Transverse colon (tissue), 4 donors: ENCODE measurements around the gene ERVMER34-1. TPM values are rescaled to one million over a fixed set of nuclear protein-coding genes. Genes with fewer than 3 reads are reported as not detected.

ENCODE experiments used
- DNase-seq: peaks from one replicate; pipeline ENCODE4 v3.0.0-alpha.2; 2019
- H3K27ac ChIP-seq, 4 donors: fragments of 200-600 bp; sonication (generic); 2 replicates each; pipeline ENCODE4 v1.5.1; 2016 to 2018; ENCODE audit warnings: inconsistent platforms in 4 of 4
- H3K27me3 ChIP-seq: fragments of 200-600 bp; sonication (generic); 2 replicates; pipeline ENCODE4 v1.5.1; 2017; ENCODE audit warnings: inconsistent platforms
- H3K36me3 ChIP-seq, 4 donors: fragments of 200-600 bp; sonication (generic); 2 replicates each; pipeline ENCODE4 v1.5.1; 2017 to 2019; ENCODE audit warnings: inconsistent platforms in 4 of 4
- H3K4me1 ChIP-seq, 4 donors: fragments of 200-600 bp; sonication (generic); 2 replicates each; pipeline ENCODE4 v1.5.1; 2017 to 2020; ENCODE audit warnings: inconsistent platforms in 4 of 4
- H3K4me3 ChIP-seq, 4 donors: fragments of 200-600 bp; sonication (generic); 1 replicate in 1 of 4; 2 replicates in 3 of 4; pipeline versions ENCODE4 v1.5.1 to v1.6.1; 2017 to 2019; ENCODE audit warnings: inconsistent platforms in 4 of 4
- H3K9me3 ChIP-seq, 2 donors: fragments of 200-600 bp; sonication (generic); 2 replicates each; pipeline ENCODE4 v1.5.1; 2017 to 2019; ENCODE audit warnings: inconsistent platforms in 2 of 2
- CTCF ChIP-seq, 5 experiments: fragments of 200-600 bp in 3 of 5; fragments of 450-650 bp in 2 of 5; sonication (generic) in 3 of 5; IDR thresholded peaks; 1 replicate in 2 of 5; 2 replicates in 3 of 5; pipeline ENCODE4 v1.5.1; 2016 to 2017; ENCODE audit warnings: antibody characterized with exemption in 5 of 5, inconsistent platforms in 3 of 5, mild to moderate bottlenecking in 2 of 5, moderate library complexity in 1 of 5
- EP300 ChIP-seq: sonication (generic); formaldehyde crosslinking; IDR thresholded peaks from one replicate; pipeline ENCODE4 v1.6.1; 2017; ENCODE audit warnings: antibody characterized with exemption, low read depth
- POLR2A ChIP-seq: fragments of 450-650 bp; IDR thresholded peaks from one replicate; pipeline ENCODE4 v1.6.1; 2016; ENCODE audit warnings: antibody characterized with exemption, mild to moderate bottlenecking, moderate library complexity
- POLR2AphosphoS5 ChIP-seq, 3 donors: sonication (generic); formaldehyde crosslinking; IDR thresholded peaks; one replicate each; pipeline ENCODE4 v1.6.1; 2016; ENCODE audit warnings: antibody characterized with exemption in 3 of 3
- WGBS, 2 donors: methylation state at CpG; one replicate each; pipeline ENCODE4 v1.1.5; 2018; ENCODE audit warnings: low coverage in 1 of 2; 5-methylcytosine and 5-hydroxymethylcytosine counted together
- in situ Hi-C, 4 donors: fragments of 200-750 bp; cut with MboI; loops; one replicate each; pipeline versions ENCODE4 v1.15.0 to v1.15.1; 2017; ENCODE audit warnings: low sequenced_read_pairs in 3 of 4, low pct_ligation_motif_present in 1 of 4, low pct_unique_long_range_greater_than_20kb in 1 of 4
- intact Hi-C: fragments of 100-400 bp; cut with DNase I; formaldehyde crosslinking; loops from one replicate; pipeline ENCODE4 v1.15.1; 2023; ENCODE audit warnings: low total_unique reads
- total RNA-seq, 4 donors: library from RNA; depleted of rRNA; stranded (reverse); fragments of >200 nt; gene quantifications; one replicate each; pipeline ENCODE4 v1.1.0, GENCODE V29; 2016

ERVMER34-1 gene
- total RNA-seq, 4 donors from 2014 or later: 0.20 to 0.32 (median 0.27) TPM; not detected in 1

DNA sequence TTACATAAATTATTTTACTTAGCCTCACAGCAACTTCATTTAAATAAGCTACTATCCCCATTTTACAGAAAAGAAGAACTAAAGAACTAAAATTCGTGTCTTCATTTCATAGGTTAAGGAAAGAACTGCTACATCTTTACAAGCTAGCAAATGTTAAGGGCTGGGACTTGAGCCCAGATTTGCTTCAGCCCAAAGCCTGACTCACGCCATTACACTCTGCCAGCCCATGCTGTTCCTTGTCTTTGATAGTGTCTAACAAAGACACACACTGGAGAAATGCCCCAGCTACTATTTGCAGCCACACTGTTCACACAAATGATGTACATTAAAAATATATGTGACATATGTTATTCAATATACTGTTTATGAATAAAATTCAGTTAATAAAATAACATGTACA lies 29.0 kb upstream of the ERVMER34-1 start:
- TF ChIP-seq POLR2A: no peak
- no peak for TF ChIP-seq CTCF (IDR thresholded peaks at IDR 0.05)
- DNase-seq: no peak

GRCh38 chr4:52760256-52760655 lies 9.0 kb upstream of the ERVMER34-1 start:
- intact Hi-C loops: no loop called here
- TF ChIP-seq POLR2A (no peak), EP300 (no peak), POLR2AphosphoS5 (IDR thresholded peaks at IDR 0.05) (no peak), CTCF (IDR thresholded peaks at IDR 0.05) (no peak)
- Histone ChIP-seq H3K4me3 (no peak overlapping the region), H3K27ac (no peak overlapping the region), H3K36me3 (no peaks in the 10 kb centered on the region), H3K27me3 (no peaks in the 10 kb centered on the region), H3K9me3 (no peaks in the 10 kb centered on the region), H3K4me1 (no peaks in the 10 kb centered on the region)
- WGBS, 2 donors: 85 to 89% methylated on average over 8 of the region's 8 CpGs
- no peak for DNase-seq
- in situ Hi-C loops: no loop called here

More for the DNA sequence above, 29.0 kb upstream of the ERVMER34-1 start:
- Histone ChIP-seq H3K9me3 (no peaks in the 10 kb centered on the region), H3K4me1 (no peaks in the 10 kb centered on the region), H3K4me3 (no peak overlapping the region), H3K27me3 (no peaks in the 10 kb centered on the region), H3K27ac (no peak overlapping the region), H3K36me3 (no peaks in the 10 kb centered on the region)
- in situ Hi-C loops (no loop called here), intact Hi-C loops (no loop called here)
- 55 to 69% methylated on average over 2 of the region's 2 CpGs for WGBS, 2 donors

- no peak overlapping the region for H3K4me3 ChIP-seq
- H3K27me3 ChIP-seq: peaks cover 16% of the 10 kb centered on the region
- intact Hi-C loops: no loop called here
- no peaks in the 10 kb centered on the region for H3K9me3 ChIP-seq
- no peaks in the 10 kb centered on the region for H3K36me3 ChIP-seq
- H3K27ac ChIP-seq: no peak overlapping the region
- peaks cover 0 to 14% (median 13%) of the 10 kb centered on the region in 4 donors for H3K4me1 ChIP-seq
- no peak for TF ChIP-seq EP300
- no peak for TF ChIP-seq POLR2A
- no peak for TF ChIP-seq POLR2AphosphoS5 (IDR thresholded peaks at IDR 0.05)
- TF ChIP-seq CTCF (IDR thresholded peaks at IDR 0.05): no peak
- in situ Hi-C loops: no loop called here
- no peak for DNase-seq
Observed at GRCh38 chr4:52755426-52755825, 4.2 kb upstream of the ERVMER34-1 start.

DNA sequence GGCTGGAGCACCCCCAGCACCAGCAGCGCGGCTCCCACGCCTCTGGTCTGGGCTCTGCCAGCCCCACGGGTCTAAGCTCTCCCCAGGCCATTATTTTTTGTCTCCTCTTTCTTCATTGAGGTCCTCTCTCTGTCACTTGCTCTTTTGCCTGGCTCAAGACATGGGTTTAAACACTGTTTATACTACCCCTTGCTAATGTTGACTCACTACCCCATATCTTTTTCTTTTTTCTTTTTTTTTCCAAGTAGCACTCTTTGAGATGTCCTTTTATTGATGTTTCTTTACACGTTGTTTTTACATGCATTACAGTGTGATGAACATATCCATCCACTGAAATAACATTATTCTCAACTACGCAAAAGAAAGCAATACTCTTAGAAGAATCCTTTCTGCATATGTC lies 1.7 kb upstream of the ERVMER34-1 start:
- intact Hi-C loops (no loop called here), in situ Hi-C loops (no loop called here)
- DNase-seq: no peak
- no peaks in the 10 kb centered on the region for H3K36me3 ChIP-seq
- no peak overlapping the region for H3K27ac ChIP-seq
- 83 to 89% methylated on average over 2 to 6 of the region's 6 CpGs for WGBS, 2 donors
- no peak for TF ChIP-seq POLR2A
- no peak for TF ChIP-seq EP300
- TF ChIP-seq CTCF (IDR thresholded peaks at IDR 0.05): no peak
- TF ChIP-seq POLR2AphosphoS5 (IDR thresholded peaks at IDR 0.05): no peak
- H3K4me3 ChIP-seq: no peak overlapping the region
- H3K9me3 ChIP-seq: no peaks in the 10 kb centered on the region
- peaks cover 0 to 16% (median 14%) of the 10 kb centered on the region in 4 donors for H3K4me1 ChIP-seq
- H3K27me3 ChIP-seq: peaks cover 27% of the 10 kb centered on the region
